ENCODE measurements around the gene AGBL5. TPM values are rescaled to one million over a fixed set of nuclear protein-coding genes. Genes with fewer than 3 reads are reported as not detected.
"Not testable (repeated sequence)": the region's sequence is repeated elsewhere in the genome, so short reads cannot be mapped to it uniquely, and the experiment has no call there.

AGBL5 gene
- total RNA-seq, 2 donors from 2014 or later = 8.9 to 10.7 TPM

DNA sequence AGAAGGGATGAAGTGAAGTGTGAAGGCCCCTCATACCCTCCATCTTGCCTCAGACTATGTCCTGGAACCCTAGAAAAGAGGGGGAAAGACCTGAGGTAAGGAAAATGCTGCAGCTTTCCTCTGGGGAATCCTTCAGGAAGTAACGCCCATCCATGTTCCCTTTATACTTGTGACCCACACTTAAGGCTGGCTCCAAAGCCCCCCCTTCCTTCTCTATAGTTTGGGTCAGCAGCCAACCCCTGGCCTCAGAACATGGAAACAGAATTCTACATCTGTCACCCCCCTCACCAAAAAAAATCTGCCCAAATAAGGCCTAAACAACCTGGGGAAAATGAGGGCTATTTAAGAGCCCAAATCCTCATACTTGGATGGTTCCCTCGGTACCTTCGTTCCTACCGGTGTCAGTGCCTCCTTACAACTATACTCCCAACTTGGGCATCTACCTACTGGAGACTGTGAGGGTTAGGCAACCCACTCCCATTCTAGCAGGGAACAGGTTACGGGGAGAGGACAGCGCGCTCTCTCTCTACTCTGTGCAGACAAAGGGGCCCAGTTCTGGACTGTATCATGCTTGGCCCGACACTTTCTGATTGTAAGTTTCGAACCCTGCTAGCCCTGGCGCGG is 19.3 kb downstream of the AGBL5 start:
- ATAC-seq (peak; percentile 12), DNase-seq (no peak)
- Mint-ChIP-seq H3K4me3 (peak overlapping the region; percentile 96), H3K27ac (peak overlapping the region; percentile 96), H3K4me1 (peaks cover 43% of the 10 kb centered on the region), H3K36me3 (ENCODE audit: low read depth) (peaks cover 5% of the 10 kb centered on the region), H3K27me3 (no peaks in the 10 kb centered on the region)
- no peaks in the 10 kb centered on the region for H3K9me3 ChIP-seq (ENCODE audit: control insufficient read depth, low read length, poor library complexity, severe bottlenecking)

DNA sequence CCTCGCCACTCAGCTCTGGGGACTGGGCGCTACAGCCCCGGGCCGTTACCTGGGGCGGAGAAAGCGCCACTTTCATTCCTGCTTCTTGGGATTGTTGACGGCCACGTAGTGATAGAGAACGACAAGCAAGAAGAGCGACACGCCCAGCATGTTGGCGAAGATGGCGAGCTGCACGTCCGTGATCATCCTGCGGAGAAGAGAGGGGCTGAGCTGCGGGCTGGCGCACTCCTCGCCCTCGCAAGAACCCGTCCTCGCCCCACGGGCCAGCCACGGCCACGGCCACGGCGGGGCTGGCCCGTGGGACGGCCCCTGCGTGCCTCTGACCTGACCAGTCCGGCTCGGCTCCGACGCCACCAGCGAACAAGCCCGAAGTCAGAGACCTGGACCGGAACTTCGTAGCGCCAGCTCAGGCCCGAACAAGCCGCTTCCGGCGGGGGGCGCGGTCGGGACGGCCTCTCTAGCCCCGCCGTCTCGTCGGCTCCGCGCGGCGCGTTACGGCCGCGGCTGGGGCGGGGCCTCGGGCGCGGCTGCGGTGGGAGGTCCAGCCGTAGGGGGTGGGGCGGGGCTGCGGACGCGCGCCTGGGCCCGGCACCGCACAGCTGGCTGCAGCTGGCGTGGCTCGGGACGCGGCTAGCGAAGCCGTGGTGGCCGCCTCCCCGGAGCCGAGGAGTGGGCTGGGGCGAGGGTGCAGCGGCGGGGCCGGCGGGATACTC is 20.0 kb downstream of the AGBL5 start, which contains the start of gene OST4:
Gene OST4, minus strand, starts transcription at position 378 of the 713 bp plus-strand sequence.
- Mint-ChIP-seq H3K27ac (peak within 1 kb of the TSS; percentile 96), H3K4me3 (peak within 1 kb of the TSS; percentile 96), H3K4me1 (peaks cover 44% of the 10 kb centered on the region), H3K36me3 (ENCODE audit: low read depth) (no peaks in the 10 kb centered on the region), H3K27me3 (no peaks in the 10 kb centered on the region)
- no peaks in the 10 kb centered on the region for H3K9me3 ChIP-seq (ENCODE audit: control insufficient read depth, low read length, poor library complexity, severe bottlenecking)
- peak; percentile 92 for ATAC-seq
- DNase-seq = peak; percentile 84 to 89 (median 84)

DNA sequence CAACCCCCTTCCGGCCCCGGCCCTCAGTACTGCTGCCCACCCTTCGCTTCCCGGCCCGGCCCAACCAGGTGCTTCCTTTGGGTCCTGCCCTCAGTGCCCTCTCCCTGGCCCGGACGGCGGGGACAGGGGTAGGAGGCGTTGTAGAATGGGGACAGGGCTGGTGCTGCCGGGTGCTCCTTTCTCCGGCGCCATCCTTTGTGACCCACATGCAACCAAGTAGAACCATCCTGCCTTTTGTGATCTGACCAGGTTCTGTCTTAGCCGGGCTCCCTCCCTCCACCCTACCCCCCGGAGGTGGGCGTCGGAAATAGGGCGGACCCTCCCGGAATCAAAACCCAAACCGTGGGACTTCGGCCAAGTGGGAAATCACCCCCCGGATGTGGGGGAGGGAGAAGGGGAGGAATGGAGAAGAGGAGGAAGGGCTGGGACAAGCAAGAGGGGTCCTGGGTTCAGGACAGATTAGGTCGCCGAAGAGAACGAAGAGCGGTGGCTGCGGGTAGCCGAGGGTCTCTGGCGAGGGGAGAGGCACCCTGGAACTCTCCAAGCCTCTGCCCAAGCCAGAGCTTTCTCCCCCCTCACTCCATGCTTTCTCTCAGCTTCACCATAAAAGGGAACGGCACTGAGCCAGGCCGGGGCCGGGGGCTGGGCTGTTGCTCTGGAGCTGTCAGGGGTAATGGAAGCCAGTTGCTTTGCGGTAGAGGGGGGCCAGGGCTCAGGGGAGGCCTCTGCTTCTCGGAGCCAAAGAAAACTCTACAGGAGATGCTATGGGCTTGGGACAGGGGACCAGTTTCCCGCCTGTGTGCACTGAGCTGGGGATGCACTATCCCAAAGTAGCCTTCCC is 20.7 kb downstream of the AGBL5 start:
- H3K4me3 Mint-ChIP-seq = peak overlapping the region; percentile 81
- DNase-seq = peak in 1 of 3 donors; percentile 26
- peaks cover 47% of the 10 kb centered on the region for H3K4me1 Mint-ChIP-seq
- H3K27me3 Mint-ChIP-seq = no peaks in the 10 kb centered on the region
- no peaks in the 10 kb centered on the region for H3K9me3 ChIP-seq (ENCODE audit: control insufficient read depth, low read length, poor library complexity, severe bottlenecking)
- peak overlapping the region; percentile 96 for H3K27ac Mint-ChIP-seq
- ATAC-seq = peak; percentile 23
- H3K36me3 Mint-ChIP-seq (ENCODE audit: low read depth) = no peaks in the 10 kb centered on the region

DNA sequence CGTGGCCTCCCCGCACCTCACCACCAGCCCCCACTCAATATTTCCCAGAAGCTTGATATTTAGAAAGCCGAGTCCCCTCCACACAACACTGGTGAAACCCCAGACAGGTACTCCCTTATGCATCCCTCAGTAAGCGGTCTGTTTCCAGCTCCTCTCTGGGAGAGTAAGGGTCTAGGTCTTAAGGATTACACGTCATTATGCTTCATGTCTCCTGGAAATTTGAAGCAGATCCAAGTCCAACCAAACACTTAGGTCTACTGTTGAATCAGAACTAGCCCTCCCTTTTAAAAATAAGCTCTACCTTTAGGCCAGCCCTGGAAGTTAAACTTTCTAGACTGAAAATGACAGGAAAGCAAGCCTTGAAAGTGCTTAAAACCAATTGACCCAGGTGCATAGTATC is 21.5 kb downstream of the AGBL5 start:
- peaks cover 48% of the 10 kb centered on the region for H3K4me1 Mint-ChIP-seq

DNA sequence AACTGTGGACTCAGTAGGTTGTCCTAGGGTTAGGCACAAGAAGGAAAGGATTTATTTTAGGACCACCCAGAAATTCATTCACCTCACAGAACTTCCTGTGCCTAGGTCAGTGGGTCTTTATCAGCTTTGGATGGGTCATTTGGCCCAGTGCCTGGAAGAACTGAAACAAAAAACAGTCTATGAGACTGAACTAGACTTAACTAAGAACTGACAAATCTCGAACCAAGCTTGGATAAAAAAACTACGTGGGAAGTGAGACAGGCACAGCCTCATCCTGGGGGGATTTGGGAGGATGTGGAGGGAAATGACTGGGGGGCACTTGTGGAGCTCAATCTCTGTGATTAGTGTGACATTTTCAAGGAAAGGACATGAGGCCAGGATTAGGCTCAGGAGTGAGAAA is 22.3 kb downstream of the AGBL5 start:
- ATAC-seq (no peak), DNase-seq (no peak)
- Mint-ChIP-seq H3K27ac (peak overlapping the region; percentile 96), H3K36me3 (ENCODE audit: low read depth) (no peaks in the 10 kb centered on the region), H3K4me3 (peak overlapping the region; percentile 56), H3K27me3 (no peaks in the 10 kb centered on the region), H3K4me1 (peaks cover 47% of the 10 kb centered on the region)
- no peaks in the 10 kb centered on the region for H3K9me3 ChIP-seq (ENCODE audit: control insufficient read depth, low read length, poor library complexity, severe bottlenecking)

More for the DNA sequence above, 21.5 kb downstream of the AGBL5 start:
- H3K27me3 Mint-ChIP-seq = no peaks in the 10 kb centered on the region
- no peaks in the 10 kb centered on the region for H3K36me3 Mint-ChIP-seq (ENCODE audit: low read depth)
- peak overlapping the region; percentile 67 for H3K4me3 Mint-ChIP-seq
- ATAC-seq (no peak), DNase-seq (no peak)
- H3K27ac Mint-ChIP-seq = peak overlapping the region; percentile 96
- no peaks in the 10 kb centered on the region for H3K9me3 ChIP-seq (ENCODE audit: control insufficient read depth, low read length, poor library complexity, severe bottlenecking)

DNA sequence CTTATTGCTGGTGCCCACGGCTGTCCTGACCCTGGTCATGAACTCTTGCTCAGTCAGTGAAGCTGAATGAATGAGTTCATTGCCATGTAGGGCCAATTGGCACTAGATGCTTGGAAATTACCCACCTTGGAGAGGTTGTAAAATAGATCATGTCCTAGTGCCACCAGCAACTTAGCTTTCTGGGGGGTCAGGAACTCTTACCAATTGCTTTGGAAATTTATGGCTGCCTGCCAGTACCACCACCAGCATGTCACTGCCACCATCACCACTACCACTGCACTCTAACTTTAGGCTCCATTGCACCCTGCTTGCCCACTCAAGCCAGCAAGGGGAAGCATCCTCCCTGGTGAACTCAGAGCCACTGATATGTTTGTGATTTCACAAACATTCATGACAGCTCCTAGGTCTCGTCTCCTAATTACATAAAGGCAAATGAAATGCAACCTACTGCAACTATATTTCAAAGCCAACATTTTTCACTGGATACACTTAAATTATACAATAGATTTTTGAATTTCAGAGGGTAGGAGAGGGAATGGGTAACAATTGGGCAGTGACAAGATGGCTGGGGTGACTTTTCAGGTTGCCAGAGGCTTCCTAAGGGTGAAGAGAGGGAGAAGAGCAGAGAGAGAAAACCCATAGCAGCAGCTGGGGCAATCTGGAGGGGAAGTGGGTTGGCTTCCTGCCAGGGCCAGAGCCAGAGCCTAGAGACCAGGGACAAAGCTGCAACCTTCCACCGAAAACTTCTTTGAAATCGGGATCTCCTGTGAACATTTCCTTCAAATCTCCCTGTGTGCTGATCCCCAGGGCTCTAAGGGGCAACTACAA is 23.5 kb downstream of the AGBL5 start:
- Mint-ChIP-seq H3K4me1 (peaks cover 35% of the 10 kb centered on the region), H3K4me3 (peak overlapping the region; percentile 45), H3K36me3 (ENCODE audit: low read depth) (no peaks in the 10 kb centered on the region), H3K27ac (peak overlapping the region; percentile 96), H3K27me3 (no peaks in the 10 kb centered on the region)
- H3K9me3 ChIP-seq (ENCODE audit: control insufficient read depth, low read length, poor library complexity, severe bottlenecking) = no peaks in the 10 kb centered on the region
- peak; percentile 21 for ATAC-seq
- DNase-seq = peak in 2 of 3 donors; percentile 28 to 40

DNA sequence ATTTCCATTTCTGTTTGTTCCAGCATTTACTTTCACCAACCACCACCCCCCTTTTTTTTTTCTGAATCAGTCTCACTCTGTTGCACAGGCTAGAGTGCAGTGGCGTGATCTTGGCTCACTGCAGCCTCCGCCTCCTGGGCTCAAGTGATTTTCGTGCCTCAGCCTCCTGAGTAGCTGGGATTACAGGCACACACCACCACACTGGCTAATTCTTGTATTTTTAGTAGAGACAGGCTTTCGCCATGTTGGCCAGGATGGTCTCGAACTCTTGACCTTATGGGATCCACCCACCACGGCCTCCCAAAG is 24.1 kb downstream of the AGBL5 start:
- H3K9me3 ChIP-seq (ENCODE audit: control insufficient read depth, low read length, poor library complexity, severe bottlenecking); H3K27me3 Mint-ChIP-seq; DNase-seq; H3K4me3 Mint-ChIP-seq; ATAC-seq; H3K36me3 Mint-ChIP-seq (ENCODE audit: low read depth): not testable (repeated sequence)
- H3K27ac Mint-ChIP-seq = peak overlapping the region; percentile 96
- H3K4me1 Mint-ChIP-seq = peaks cover 37% of the 10 kb centered on the region

DNA sequence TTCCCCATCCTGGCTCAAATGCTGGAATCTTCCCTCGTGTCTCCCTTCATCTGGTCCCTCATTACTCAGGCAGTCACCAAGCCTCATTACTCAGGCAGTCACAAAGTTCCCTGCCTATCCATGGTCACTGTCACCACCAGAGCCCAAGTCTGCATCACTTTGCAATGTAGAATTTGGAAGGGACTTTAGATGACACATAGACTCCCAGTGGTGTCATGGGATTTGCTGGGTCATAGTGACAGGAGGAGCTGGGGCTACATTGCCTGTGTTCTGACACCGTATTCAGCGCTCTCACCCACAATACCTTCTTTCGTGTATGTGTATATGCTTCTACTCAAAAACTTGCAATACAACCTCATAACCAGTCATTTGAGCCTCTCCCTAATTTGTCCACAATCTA is 24.9 kb downstream of the AGBL5 start:
- ATAC-seq (no peak), DNase-seq (no peak)
- peaks cover 39% of the 10 kb centered on the region for H3K4me1 Mint-ChIP-seq
- no peak overlapping the region for H3K4me3 Mint-ChIP-seq
- H3K9me3 ChIP-seq (ENCODE audit: control insufficient read depth, low read length, poor library complexity, severe bottlenecking) = no peaks in the 10 kb centered on the region
- no peaks in the 10 kb centered on the region for H3K27me3 Mint-ChIP-seq
- H3K36me3 Mint-ChIP-seq (ENCODE audit: low read depth) = no peaks in the 10 kb centered on the region
- peak overlapping the region; percentile 96 for H3K27ac Mint-ChIP-seq

DNA sequence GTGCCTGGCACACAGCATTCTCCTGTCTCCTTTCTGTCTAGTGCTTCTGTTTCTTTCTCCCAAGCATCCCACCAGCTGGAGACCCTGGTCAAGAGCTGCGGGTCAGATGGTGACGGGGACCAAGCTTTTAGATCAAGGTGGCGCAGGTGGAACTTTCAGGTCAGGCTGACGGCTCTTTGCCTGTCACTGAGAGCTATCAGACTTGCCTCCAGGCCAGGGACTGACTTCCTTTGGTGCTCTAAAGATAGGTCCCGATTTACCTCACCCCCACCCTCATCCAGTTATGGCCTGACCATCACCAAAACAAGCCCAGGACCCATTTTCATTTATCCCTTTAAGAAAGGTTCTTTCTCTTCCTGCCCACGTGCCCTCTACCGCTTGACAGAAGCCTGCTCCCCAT is 25.8 kb downstream of the AGBL5 start:
- Mint-ChIP-seq H3K27me3 (no peaks in the 10 kb centered on the region), H3K4me3 (no peak overlapping the region), H3K27ac (no peak overlapping the region), H3K36me3 (ENCODE audit: low read depth) (no peaks in the 10 kb centered on the region), H3K4me1 (peaks cover 43% of the 10 kb centered on the region)
- no peaks in the 10 kb centered on the region for H3K9me3 ChIP-seq (ENCODE audit: control insufficient read depth, low read length, poor library complexity, severe bottlenecking)
- DNase-seq (no peak), ATAC-seq (no peak)

DNA sequence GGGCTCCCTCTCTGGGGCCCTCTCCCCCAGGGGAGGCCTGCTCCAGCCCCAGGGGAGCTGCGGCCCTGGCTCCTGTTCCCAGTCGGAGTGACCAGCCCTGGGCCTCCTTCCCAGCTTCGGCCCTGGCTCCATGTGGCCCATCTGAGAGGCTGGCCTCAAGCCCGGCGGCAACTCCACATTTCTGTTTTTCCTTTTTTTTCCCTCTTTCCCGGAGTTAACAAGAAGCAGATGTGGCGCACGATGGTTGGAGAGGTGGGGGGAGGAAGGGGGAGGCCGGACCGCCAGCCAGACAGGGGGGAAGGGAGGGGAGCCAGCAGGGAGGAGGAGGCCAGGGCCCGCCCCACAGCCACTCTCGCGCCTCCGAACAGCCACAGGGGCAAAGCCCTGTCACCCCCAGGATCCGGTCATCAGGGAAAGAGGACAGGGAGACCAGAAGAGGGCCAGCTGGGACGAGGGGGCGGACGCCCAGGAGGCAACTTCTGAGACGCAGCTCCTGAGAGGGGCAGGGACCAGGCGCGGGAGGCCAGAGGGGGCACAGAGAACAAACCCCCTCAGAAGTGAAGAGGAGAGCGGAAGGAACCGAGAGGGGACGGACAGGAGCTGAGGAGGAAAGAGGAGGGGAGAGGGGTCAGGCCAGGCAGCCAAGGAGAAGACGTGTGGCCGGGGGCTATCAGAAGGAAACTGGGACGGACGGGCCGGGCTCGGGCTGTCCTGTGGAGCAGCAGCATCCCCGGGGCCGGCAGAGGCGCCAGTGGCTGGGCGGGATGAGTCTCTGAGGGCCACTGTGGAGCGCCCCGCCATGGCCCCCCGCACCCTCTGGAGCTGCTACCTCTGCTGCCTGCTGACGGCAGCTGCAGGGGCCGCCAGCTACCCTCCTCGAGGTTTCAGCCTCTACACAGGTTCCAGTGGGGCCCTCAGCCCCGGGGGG is 27.1 kb downstream of the AGBL5 start, which contains the start of gene EMILIN1:
Gene EMILIN1, plus strand, starts transcription at position 349 of the 928 bp plus-strand sequence. Its CDS starts 451 bp downstream, at position 800.
- Mint-ChIP-seq H3K27ac (no peak within 1 kb of the TSS), H3K36me3 (ENCODE audit: low read depth) (no peaks in the 10 kb centered on the region), H3K4me1 (peaks cover 44% of the 10 kb centered on the region), H3K4me3 (no peak within 1 kb of the TSS), H3K27me3 (no peaks in the 10 kb centered on the region)
- DNase-seq (no peak), ATAC-seq (no peak)
- no peaks in the 10 kb centered on the region for H3K9me3 ChIP-seq (ENCODE audit: control insufficient read depth, low read length, poor library complexity, severe bottlenecking)

DNA sequence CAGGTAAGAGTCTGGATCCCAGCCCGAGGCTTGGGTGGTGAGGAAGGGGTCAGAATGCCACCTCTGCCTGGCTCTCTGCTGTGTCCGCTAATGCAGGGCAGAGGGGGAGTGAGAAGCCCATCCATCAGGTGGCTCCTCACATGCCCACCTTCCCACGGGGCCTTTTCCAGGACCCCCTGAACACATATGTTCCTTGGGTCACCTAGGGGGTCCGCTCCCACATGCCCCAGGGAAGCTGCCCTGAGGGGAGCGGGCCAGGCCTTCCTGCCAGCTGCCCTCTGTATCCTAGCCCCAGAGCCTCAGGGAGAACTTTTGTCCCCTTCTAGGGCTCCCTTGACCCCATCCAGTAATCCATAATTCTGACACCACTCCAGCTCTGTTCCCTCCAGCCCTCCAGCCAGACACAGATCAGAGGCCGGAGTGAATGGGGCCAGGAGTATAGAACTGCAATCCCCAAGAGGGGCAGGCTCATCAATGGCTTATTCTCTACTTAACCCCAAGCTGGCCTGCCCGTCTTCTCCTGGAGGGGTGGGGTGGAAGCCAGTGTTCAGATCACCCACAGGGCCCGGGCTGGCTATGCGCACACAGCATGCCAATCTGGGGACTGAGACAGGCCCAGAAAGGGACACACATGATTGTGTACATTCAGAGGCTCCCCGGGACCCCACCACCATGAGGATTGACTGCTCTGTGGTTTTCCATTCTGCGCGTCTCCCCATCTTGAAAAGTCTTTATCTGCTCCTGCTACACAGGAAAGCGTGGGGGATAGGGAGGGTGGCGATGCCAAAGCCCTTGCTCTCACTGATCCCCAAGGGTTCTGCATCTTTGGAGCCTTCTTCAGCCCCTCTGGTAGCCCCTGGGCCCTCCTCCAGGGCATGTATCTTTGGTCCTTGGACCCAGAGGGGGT is 28.0 kb downstream of the AGBL5 start:
- H3K27me3 Mint-ChIP-seq = no peaks in the 10 kb centered on the region
- peaks cover 44% of the 10 kb centered on the region for H3K4me1 Mint-ChIP-seq
- H3K27ac Mint-ChIP-seq = no peak overlapping the region
- no peak overlapping the region for H3K4me3 Mint-ChIP-seq
- no peak for ATAC-seq
- no peaks in the 10 kb centered on the region for H3K36me3 Mint-ChIP-seq (ENCODE audit: low read depth)
- no peak for DNase-seq
- no peaks in the 10 kb centered on the region for H3K9me3 ChIP-seq (ENCODE audit: control insufficient read depth, low read length, poor library complexity, severe bottlenecking)

All from T-helper 17 cell (primary cell).